K562 (cell line): ENCODE measurements around the gene TLE3. TPM values are rescaled to one million over a fixed set of nuclear protein-coding genes. Genes with fewer than 3 reads are reported as not detected.

Source experiments
- ATAC-seq: fragments of 200-7000 bp; cut with Tn5 transposase; 3 replicates; pipeline ENCODE4 v1.9.1; 2020; ENCODE audit warnings: moderate library complexity
- BruUV-seq: library from RNA; stranded (reverse); fragments of 400-500 nt; replicated peaks from 2 replicates; lab custom pipeline; 2021; lab: Mats Ljungman, UMichigan
- CTCF ChIA-PET: fragments of 300-600 bp; formaldehyde crosslinking; extraction: SDS; loops from one replicate; lab custom pipeline; 2021; ENCODE audit warnings: low intra/inter-chr PET ratio; lab: Yijun Ruan, JAX
- POLR2A ChIA-PET: fragments of 300-600, 350-650 bp; sonication (Branson Sonifier 250); formaldehyde crosslinking; extraction: SDS; loops from one replicate; lab custom pipeline; 2021; ENCODE audit warnings: antibody characterized with exemption, inconsistent platforms; lab: Yijun Ruan, JAX
- DNase-seq, 4 experiments: peaks; one replicate each; pipeline versions ENCODE4 v3.0.0 to v3.0.0-alpha.2; 2011 to 2018; ENCODE audit warnings: low spot score in 3 of 4, mixed read lengths in 3 of 4; ENCODE audit errors: extremely low read depth in 1 of 4
- FAIRE-seq: peaks from 2 replicates; lab custom pipeline; 2011; peaks lifted over from hg19 to GRCh38; lab: Jason Lieb, UNC
- H2AFZ ChIP-seq: 2 replicates; pipeline ENCODE4 v1.6.0; 2011; ENCODE audit warnings: low read depth, low read length, control low read depth, inconsistent platforms
- H3K27ac ChIP-seq: fragments of 200-600 bp; 3 replicates; pipeline ENCODE4 v1.8.0; 2011; ENCODE audit warnings: low read depth, mild to moderate bottlenecking, control low read depth, inconsistent platforms, low read length, moderate library complexity, mixed read lengths; ENCODE audit errors: extremely low read depth
- H3K27me3 ChIP-seq, 2 experiments: fragments of 300-600 bp in 1 of 2; 2 replicates in 1 of 2; 3 replicates in 1 of 2; pipeline versions ENCODE4 v1.6.0 to v1.8.0; 2011; ENCODE audit warnings: inconsistent platforms in 2 of 2, low read length in 2 of 2, mild to moderate bottlenecking in 1 of 2, mixed read lengths in 1 of 2, moderate library complexity in 1 of 2; ENCODE audit not compliant: control insufficient read depth in 2 of 2, insufficient read depth in 2 of 2
- H3K36me3 ChIP-seq: fragments of 300-600 bp; 3 replicates; pipeline ENCODE4 v1.8.0; 2011; ENCODE audit warnings: mild to moderate bottlenecking, low read length, inconsistent platforms; ENCODE audit not compliant: control insufficient read depth, insufficient read depth
- H3K4me1 ChIP-seq, 2 experiments: fragments of 200-600 bp in 1 of 2; replicated peaks in 1 of 2; 2 replicates in 1 of 2; 3 replicates in 1 of 2; pipeline versions ENCODE4 v1.5.1 to v1.8.0; 2011; ENCODE audit warnings: inconsistent platforms in 2 of 2, low read length in 2 of 2, mild to moderate bottlenecking in 1 of 2, mixed read lengths in 1 of 2, moderate library complexity in 1 of 2; ENCODE audit not compliant: control insufficient read depth in 2 of 2, insufficient read depth in 2 of 2
- H3K4me2 ChIP-seq: 2 replicates; pipeline ENCODE4 v1.6.1; 2011; ENCODE audit warnings: low read length, control low read depth, inconsistent platforms, mixed read lengths; ENCODE audit not compliant: insufficient read depth
- H3K4me3 ChIP-seq: fragments of 200-600 bp; sonication (generic), shearing (Covaris generic); 2 replicates; pipeline ENCODE4 v1.5.1; 2016; ENCODE audit warnings: control low read depth, inconsistent platforms
- H3K79me2 ChIP-seq: fragments of 200-600 bp; 3 replicates; pipeline ENCODE4 v1.8.0; 2011; ENCODE audit warnings: low read length, inconsistent platforms; ENCODE audit not compliant: control insufficient read depth, insufficient read depth
- H3K9ac ChIP-seq, 2 experiments: 2 replicates each; pipeline versions ENCODE4 v1.6.0 to v1.6.1; 2011; ENCODE audit warnings: low read depth in 2 of 2, low read length in 2 of 2, control low read depth in 1 of 2, inconsistent platforms in 1 of 2, mild to moderate bottlenecking in 1 of 2, mixed read lengths in 1 of 2; ENCODE audit not compliant: insufficient read depth in 1 of 2
- H3K9me1 ChIP-seq: one replicate; pipeline ENCODE4 v1.6.0; 2011; ENCODE audit warnings: inconsistent platforms, mild to moderate bottlenecking, low read length, moderate library complexity; ENCODE audit not compliant: control insufficient read depth, insufficient read depth
- H3K9me3 ChIP-seq: replicated peaks from 2 replicates; pipeline ENCODE4 v1.5.1; 2011; ENCODE audit warnings: low read depth, low read length, inconsistent platforms; ENCODE audit not compliant: control insufficient read depth, insufficient read depth
- H4K20me1 ChIP-seq: replicated peaks from 2 replicates; pipeline ENCODE4 v1.6.1; 2011; ENCODE audit warnings: low read length, inconsistent platforms, mixed read lengths; ENCODE audit not compliant: control insufficient read depth, insufficient read depth
- FOXP1 ChIP-seq: sonication (generic); formaldehyde crosslinking; IDR thresholded peaks from 2 replicates; pipeline ENCODE4 v1.8.0; 2022; ENCODE audit warnings: mild to moderate bottlenecking, missing genetic modification reagents
- ZNF511 ChIP-seq: sonication (generic); formaldehyde crosslinking; IDR thresholded peaks from 2 replicates; pipeline ENCODE4 v1.8.0; 2022; ENCODE audit warnings: mild to moderate bottlenecking, missing genetic modification reagents
- WGBS: fragments of 100-300 bp; shearing (Covaris generic); methylation state at CpG from one replicate; pipeline ENCODE4 v1.1.6; 2016; ENCODE audit warnings: low coverage, mixed read lengths; ENCODE audit not compliant: insufficient coverage; ENCODE audit errors: missing lambda C conversion rate; 5-methylcytosine and 5-hydroxymethylcytosine counted together
- in situ Hi-C: fragments of 300-500 bp; cut with MboI; formaldehyde crosslinking; loops from 4 replicates; pipeline ENCODE4 v1.15.0; 2018; ENCODE audit warnings: inconsistent platforms, mixed read lengths
- intact Hi-C: fragments of 100-400 bp; cut with micrococcal nuclease; formaldehyde crosslinking; loops from 2 replicates; pipeline ENCODE4 v1.14.2; 2022
- polyA plus RNA-seq, 8 experiments: library from polyadenylated mRNA; depleted of rRNA in 4 of 8; stranded (reverse) in 5 of 8; unstranded in 3 of 8; fragments of >200 nt; fragmentation: Nextera tagmentation in 2 of 8; fragmentation: Illumina TruSeq in 1 of 8; extraction: Ambion mirVana in 2 of 8; extraction: Trizol in 1 of 8; gene quantifications; 2 replicates each; pipeline versions ENCODE4 v1.2.1 to v1.2.3, GENCODE V29; 2011 to 2014; ENCODE audit warnings: inconsistent platforms in 1 of 8, missing spikeins in 1 of 8
- total RNA-seq, 7 experiments: library from RNA; depleted of rRNA in 6 of 7; stranded (reverse); fragments of >200 nt in 6 of 7; fragmentation: Illumina TruSeq in 2 of 7; extraction: Trizol in 2 of 7; gene quantifications; 2 replicates each; pipeline versions ENCODE4 v1.2.1 to v1.2.3, GENCODE V29; 2011 to 2021; ENCODE audit warnings: low replicate concordance in 1 of 7
- TF ChIP-seq, protein P1 (sequence below): fragments of 250-450 bp; sonication (Bioruptor Pico); IDR thresholded peaks from 2 replicates; pipeline ENCODE4 v1.5.0; 2021

The TLE3 gene
- total and polyA plus RNA-seq, 9 of the 15 experiments (the other 6 are each of a cell fraction or from before 2014, with no cell fraction given): 1.5 to 84.2 (median 14.1) TPM

DNA sequence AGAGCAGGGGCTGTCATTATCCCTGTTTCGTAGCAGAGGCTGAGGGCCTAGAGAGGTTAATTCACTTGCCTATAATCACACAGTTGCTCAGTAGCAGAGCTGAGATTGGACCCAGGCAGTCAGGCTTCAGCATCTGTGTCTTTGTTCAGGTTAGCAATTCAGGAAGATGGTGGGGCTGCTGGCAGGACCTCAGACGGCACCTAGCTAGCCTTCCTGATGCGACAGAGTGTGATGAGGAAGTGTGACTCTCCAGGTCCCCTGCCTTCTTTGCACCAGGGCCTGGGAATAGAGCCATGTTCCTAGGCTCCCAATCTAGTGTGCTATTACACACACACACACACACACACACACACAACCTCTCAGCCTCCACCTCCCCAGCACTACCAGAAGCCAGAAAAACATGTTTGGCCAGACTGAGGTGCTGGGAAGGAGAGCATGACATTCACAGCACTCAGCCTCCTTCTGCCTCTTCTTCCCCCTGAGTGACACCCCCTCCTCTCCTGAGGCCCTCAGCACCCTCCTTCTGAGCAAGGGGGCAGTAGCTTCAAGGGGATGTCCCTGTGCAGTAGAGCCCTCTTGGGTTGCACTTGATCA, 88.9 kb downstream of the TLE3 start:
- TF ChIP-seq, protein P1, sequence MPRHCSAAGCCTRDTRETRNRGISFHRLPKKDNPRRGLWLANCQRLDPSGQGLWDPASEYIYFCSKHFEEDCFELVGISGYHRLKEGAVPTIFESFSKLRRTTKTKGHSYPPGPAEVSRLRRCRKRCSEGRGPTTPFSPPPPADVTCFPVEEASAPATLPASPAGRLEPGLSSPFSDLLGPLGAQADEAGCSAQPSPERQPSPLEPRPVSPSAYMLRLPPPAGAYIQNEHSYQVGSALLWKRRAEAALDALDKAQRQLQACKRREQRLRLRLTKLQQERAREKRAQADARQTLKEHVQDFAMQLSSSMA (CRISPR knock-in tag): no peak
- TF ChIP-seq ZNF511 (CRISPR knock-in tag) (no peak), FOXP1 (CRISPR knock-in tag) (no peak)
- H3K27me3 ChIP-seq: peaks cover 15 to 45% of the 10 kb centered on the region in 2 experiments; a peak in 4 of 5 replicates

More for the DNA sequence above, 88.9 kb downstream of the TLE3 start:
- ChIA-PET POLR2A (interaction anchor here (0.6 to 1.1 kb wide), 3 partner anchors 21 to 28 kb away, joined by 3 read pairs; no protein-coding TSS in a partner anchor), CTCF (no interaction called here)
- H3K27ac ChIP-seq: no peak overlapping the region
- H3K4me2 ChIP-seq: no peak overlapping the region
- H3K4me1 ChIP-seq: no peaks in the 10 kb centered on the region
- no peak overlapping the region for H2AFZ ChIP-seq
- DNase-seq: no peak
- H3K9me3 ChIP-seq: no peaks in the 10 kb centered on the region
- intact Hi-C loops: no loop called here
- FAIRE-seq: no peak
- in situ Hi-C loops: no loop called here
- no peak overlapping the region for H3K4me3 ChIP-seq
- WGBS: 0% methylated on average over 3 of the region's 3 CpGs
- H3K36me3 ChIP-seq: no peaks in the 10 kb centered on the region
- H3K79me2 ChIP-seq: no peaks in the 10 kb centered on the region
- no peaks in the 10 kb centered on the region for H3K9me1 ChIP-seq
- no TSS peak for BruUV-seq
- no peak for ATAC-seq
- no peaks in the 10 kb centered on the region; the same call in 1 of the 2 replicates for H4K20me1 ChIP-seq
- H3K9ac ChIP-seq: no peak overlapping the region
